ENCODE measurements around the gene FOXO1.

- TF ChIP-seq EP300 (IDR thresholded peaks at IDR 0.05) (no peak), POLR2AphosphoS5 (IDR thresholded peaks at IDR 0.05) (no peak), POLR2A (IDR thresholded peaks at IDR 0.05; ENCODE audit: low read depth) (no peak), CTCF (IDR thresholded peaks at IDR 0.05) (no peak)
Observed at GRCh38 chr13:40546047-40546446, 120.4 kb downstream of the FOXO1 start.

Data from esophagus muscularis mucosa (tissue), 4 donors.